Endothelial cell of umbilical vein (primary cell): Measurements from ENCODE around the gene GABRR2. TPM values are rescaled to one million over a fixed set of nuclear protein-coding genes. Genes with fewer than 3 reads are reported as not detected.

Experiments used
- BruUV-seq: library from RNA; stranded (reverse); fragments of 400-500 nt; replicated peaks from 2 replicates; lab custom pipeline; 2021; lab: Mats Ljungman, UMichigan
- CTCF ChIA-PET: fragments of 300-600, 350-600 bp; sonication (Branson Sonifier 250); formaldehyde crosslinking; loops from one replicate; lab custom pipeline; 2021; ENCODE audit warnings: antibody characterized with exemption, inconsistent platforms; lab: Charles Lee
- POLR2A ChIA-PET: fragments of 300-600, 350-600 bp; sonication (Branson Sonifier 250); formaldehyde crosslinking; loops from one replicate; lab custom pipeline; 2021; ENCODE audit warnings: antibody characterized with exemption, inconsistent platforms; lab: Charles Lee
- DNase-seq: peaks from one replicate; pipeline ENCODE4 v3.0.0-alpha.2; 2011; ENCODE audit warnings: low read depth, low spot score
- FAIRE-seq: peaks from 2 replicates; lab custom pipeline; 2011; peaks lifted over from hg19 to GRCh38; lab: Jason Lieb, UNC
- H2AFZ ChIP-seq: 2 replicates; pipeline ENCODE4 v1.6.0; 2012; ENCODE audit warnings: low read depth, low read length, control low read depth, inconsistent platforms
- H3K27ac ChIP-seq: 2 replicates; pipeline ENCODE4 v1.5.1; 2011; ENCODE audit warnings: low read depth, mild to moderate bottlenecking, control low read depth, low read length, moderate library complexity; ENCODE audit not compliant: insufficient read depth
- H3K27me3 ChIP-seq, 2 experiments: 2 replicates each; pipeline versions ENCODE4 v1.6.0 to v1.6.1; 2011; ENCODE audit warnings: low read length in 2 of 2, mixed read lengths in 1 of 2; ENCODE audit not compliant: control insufficient read depth in 2 of 2, insufficient read depth in 2 of 2
- H3K36me3 ChIP-seq, 2 experiments: 2 replicates in 1 of 2; 3 replicates in 1 of 2; pipeline ENCODE4 v1.5.1; 2011; ENCODE audit warnings: low read length in 2 of 2, mild to moderate bottlenecking in 1 of 2, moderate library complexity in 1 of 2; ENCODE audit not compliant: control insufficient read depth in 2 of 2, insufficient read depth in 2 of 2; ENCODE audit errors: extremely low read depth in 1 of 2
- H3K4me1 ChIP-seq: 3 replicates; pipeline ENCODE4 v1.5.1; 2011; ENCODE audit warnings: mild to moderate bottlenecking, low read length; ENCODE audit not compliant: control insufficient read depth, insufficient read depth; ENCODE audit errors: extremely low read depth
- H3K4me2 ChIP-seq: 2 replicates; pipeline ENCODE4 v1.6.1; 2011; ENCODE audit warnings: low read length, control low read depth, mixed read lengths; ENCODE audit not compliant: insufficient read depth
- H3K4me3 ChIP-seq, 3 experiments: fragments of 200-600 bp in 1 of 3; sonication (generic), shearing (Covaris generic) in 1 of 3; replicated peaks in 1 of 3; 2 replicates each; pipeline ENCODE4 v1.5.1; 2011 to 2016; ENCODE audit warnings: control low read depth in 3 of 3, low read length in 3 of 3, mild to moderate bottlenecking in 2 of 3, inconsistent platforms in 1 of 3, low read depth in 1 of 3, moderate library complexity in 1 of 3; ENCODE audit not compliant: insufficient read depth in 1 of 3
- H3K79me2 ChIP-seq: 2 replicates; pipeline ENCODE4 v1.6.0; 2012; ENCODE audit warnings: low read length, inconsistent platforms; ENCODE audit not compliant: control insufficient read depth, insufficient read depth
- H3K9ac ChIP-seq: replicated peaks from 2 replicates; pipeline ENCODE3; 2011; ENCODE audit warnings: low read length, control low read depth; ENCODE audit not compliant: insufficient read depth; ENCODE audit errors: extremely low read depth
- H3K9me1 ChIP-seq: replicated peaks from 3 replicates; pipeline ENCODE4 v1.6.0; 2011; ENCODE audit warnings: mild to moderate bottlenecking, low read length; ENCODE audit not compliant: control insufficient read depth, insufficient read depth; ENCODE audit errors: extremely low read depth
- H3K9me3 ChIP-seq: replicated peaks from 2 replicates; pipeline ENCODE4 v1.5.1; 2012; ENCODE audit warnings: low read length, inconsistent platforms; ENCODE audit not compliant: control insufficient read depth, insufficient read depth
- H4K20me1 ChIP-seq: replicated peaks from 2 replicates; pipeline ENCODE3; 2011; ENCODE audit warnings: mild to moderate bottlenecking, low read length; ENCODE audit not compliant: control insufficient read depth, insufficient read depth; ENCODE audit errors: extremely low read depth
- EZH2 ChIP-seq: IDR thresholded peaks from 2 replicates; pipeline ENCODE4 v1.6.1; 2012; ENCODE audit warnings: borderline replicate concordance, low read depth, mild to moderate bottlenecking, moderate library complexity, low read length, inconsistent platforms; ENCODE audit not compliant: severe bottlenecking
- FOS ChIP-seq: IDR thresholded peaks from 2 replicates; pipeline ENCODE4 v1.6.1; 2011; ENCODE audit warnings: mild to moderate bottlenecking, low read length, moderate library complexity, borderline replicate concordance; ENCODE audit not compliant: insufficient read depth
- GATA2 ChIP-seq: IDR thresholded peaks from 2 replicates; pipeline ENCODE4 v1.7.0; 2011; ENCODE audit warnings: low read depth, mild to moderate bottlenecking, moderate library complexity, mixed read lengths, low read length; ENCODE audit not compliant: insufficient read length, insufficient read depth
- JUN ChIP-seq: IDR thresholded peaks from 2 replicates; pipeline ENCODE4 v1.6.1; 2011; ENCODE audit warnings: borderline replicate concordance, low read depth; ENCODE audit not compliant: insufficient read length, insufficient read depth
- MYC ChIP-seq: IDR thresholded peaks from one replicate; pipeline ENCODE4 v1.6.1; 2011; ENCODE audit warnings: mild to moderate bottlenecking, low read depth, low read length
- POLR2A ChIP-seq: IDR thresholded peaks from 2 replicates; pipeline ENCODE4 v1.6.1; 2012; ENCODE audit warnings: low read depth, mild to moderate bottlenecking, control low read depth, low read length
- POLR2AphosphoS5 ChIP-seq: IDR thresholded peaks from 2 replicates; pipeline ENCODE4 v1.6.1; 2012; ENCODE audit warnings: low read depth, mild to moderate bottlenecking, control low read depth, low read length, moderate library complexity; ENCODE audit not compliant: insufficient read depth
- dilution Hi-C: fragments of 300-500 bp; cut with MboI; formaldehyde crosslinking; loops from one replicate; pipeline ENCODE4 v1.15.0; 2019; ENCODE audit warnings: low sequenced_read_pairs; ENCODE audit not compliant: extremely low pct_ligation_motif_present
- intact Hi-C: fragments of 100-400 bp; cut with micrococcal nuclease; formaldehyde crosslinking; loops from one replicate; pipeline ENCODE4 v1.10.0; 2022
- polyA plus RNA-seq, 4 experiments: library from polyadenylated mRNA; depleted of rRNA in 3 of 4; stranded (reverse) in 3 of 4; unstranded in 1 of 4; fragments of >200 nt; gene quantifications; 2 replicates each; pipeline versions ENCODE4 v1.2.1 to v1.2.3, GENCODE V29; 2011 to 2012; ENCODE audit warnings: missing spikeins in 1 of 4
- total RNA-seq: library from RNA; stranded (reverse); gene quantifications from 2 replicates; pipeline ENCODE4 v1.2.3, GENCODE V29; 2021
- TF ChIP-seq, protein P1 (sequence below): IDR thresholded peaks from 2 replicates; pipeline ENCODE4 v1.6.1; 2011; ENCODE audit not compliant: insufficient read depth, insufficient read length
- TF ChIP-seq, protein P2 (sequence below), 2 donors: IDR thresholded peaks; 1 replicate in 1 of 2; 2 replicates in 1 of 2; pipeline ENCODE4 v1.5.1; 2011; ENCODE audit warnings: low read length in 2 of 2, mild to moderate bottlenecking in 2 of 2, moderate library complexity in 2 of 2, control low read depth in 1 of 2, inconsistent platforms in 1 of 2, low read depth in 1 of 2; ENCODE audit not compliant: insufficient read depth in 1 of 2; ENCODE audit errors: extremely low read depth in 1 of 2

GABRR2 gene
- total and polyA plus RNA-seq, 2 donors (not counting 3 experiments of a cell fraction or from before 2014, with no cell fraction given) = 1.4 to 3.6 TPM

DNA sequence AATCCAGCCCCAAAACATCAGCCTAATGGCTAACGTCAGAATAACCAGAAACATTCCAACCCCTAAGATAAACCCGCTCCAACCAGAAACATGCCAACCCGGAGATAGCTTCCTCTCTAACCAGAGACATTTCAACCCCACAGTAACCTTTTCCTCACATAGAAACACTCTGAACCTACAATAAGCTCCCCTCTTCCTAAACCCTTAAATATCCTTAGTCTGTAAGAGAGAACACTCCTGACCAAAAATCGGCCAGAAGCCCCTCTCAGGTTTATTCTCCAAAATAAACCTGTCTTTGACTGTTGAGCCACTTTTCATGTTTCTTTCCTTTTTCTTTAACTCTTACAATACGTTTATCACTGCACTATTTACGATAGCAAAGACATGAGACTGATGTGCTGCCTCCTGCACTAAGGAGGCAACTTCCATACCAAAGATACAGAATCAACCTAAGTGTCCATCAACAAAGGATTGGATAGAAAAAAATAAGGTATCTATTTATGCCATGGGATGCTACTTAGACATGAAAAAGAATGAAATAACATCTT, 5.0 kb upstream of the GABRR2 start:
- DNase-seq = no peak
- BruUV-seq = no TSS peak

More for the DNA sequence above, 5.0 kb upstream of the GABRR2 start:
- intact Hi-C loops = no loop called here
- no peak overlapping the region for H3K4me3 ChIP-seq
- no peaks in the 10 kb centered on the region for H4K20me1 ChIP-seq
- no peak overlapping the region for H3K9ac ChIP-seq
- H3K4me2 ChIP-seq = no peak overlapping the region
- CTCF ChIA-PET = interaction anchor here (1.3 kb wide), 1 partner anchor 8 kb away, joined by 4 read pairs; no protein-coding TSS in a partner anchor
- H3K4me1 ChIP-seq = peaks cover 25% of the 10 kb centered on the region
- H3K9me1 ChIP-seq = no peaks in the 10 kb centered on the region
- POLR2A ChIA-PET = no interaction called here
- dilution Hi-C loops = no loop called here
- no peaks in the 10 kb centered on the region for H3K9me3 ChIP-seq
- no peaks in the 10 kb centered on the region for H3K27me3 ChIP-seq
- H3K79me2 ChIP-seq = no peaks in the 10 kb centered on the region
- no peak overlapping the region for H2AFZ ChIP-seq
- TF ChIP-seq POLR2AphosphoS5 (no peak), MYC (no peak), GATA2 (no peak), EZH2 (no peak), FOS (no peak), POLR2A (no peak), JUN (no peak)
- TF ChIP-seq, protein P1, sequence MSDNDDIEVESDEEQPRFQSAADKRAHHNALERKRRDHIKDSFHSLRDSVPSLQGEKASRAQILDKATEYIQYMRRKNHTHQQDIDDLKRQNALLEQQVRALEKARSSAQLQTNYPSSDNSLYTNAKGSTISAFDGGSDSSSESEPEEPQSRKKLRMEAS = no peak
- TF ChIP-seq, protein P2, sequence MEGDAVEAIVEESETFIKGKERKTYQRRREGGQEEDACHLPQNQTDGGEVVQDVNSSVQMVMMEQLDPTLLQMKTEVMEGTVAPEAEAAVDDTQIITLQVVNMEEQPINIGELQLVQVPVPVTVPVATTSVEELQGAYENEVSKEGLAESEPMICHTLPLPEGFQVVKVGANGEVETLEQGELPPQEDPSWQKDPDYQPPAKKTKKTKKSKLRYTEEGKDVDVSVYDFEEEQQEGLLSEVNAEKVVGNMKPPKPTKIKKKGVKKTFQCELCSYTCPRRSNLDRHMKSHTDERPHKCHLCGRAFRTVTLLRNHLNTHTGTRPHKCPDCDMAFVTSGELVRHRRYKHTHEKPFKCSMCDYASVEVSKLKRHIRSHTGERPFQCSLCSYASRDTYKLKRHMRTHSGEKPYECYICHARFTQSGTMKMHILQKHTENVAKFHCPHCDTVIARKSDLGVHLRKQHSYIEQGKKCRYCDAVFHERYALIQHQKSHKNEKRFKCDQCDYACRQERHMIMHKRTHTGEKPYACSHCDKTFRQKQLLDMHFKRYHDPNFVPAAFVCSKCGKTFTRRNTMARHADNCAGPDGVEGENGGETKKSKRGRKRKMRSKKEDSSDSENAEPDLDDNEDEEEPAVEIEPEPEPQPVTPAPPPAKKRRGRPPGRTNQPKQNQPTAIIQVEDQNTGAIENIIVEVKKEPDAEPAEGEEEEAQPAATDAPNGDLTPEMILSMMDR (IDR thresholded peaks at IDR 0.05; ENCODE audit: extremely low read depth in 1 of 2, insufficient read depth in 1 of 2, low read depth in 1 of 2, low read length in 2 of 2) = no peak
- H3K36me3 ChIP-seq = no peaks in the 10 kb centered on the region
- no peak for FAIRE-seq
- H3K27ac ChIP-seq = no peak overlapping the region
